Stimulated activated naive CD8-positive, alpha-beta T cell treated with anti-CD3 and anti-CD28 coated beads, Interleukin-15, Interleukin-2, amounts not matched to agents 100 U/mL and 50 U/mL, for 24 hours (primary cell): ENCODE results near the gene TRMT11.
"Not testable (repeated sequence)": the region's sequence is repeated elsewhere in the genome, so short reads cannot be mapped to it uniquely, and the experiment has no call there.

Source experiments
- ATAC-seq: fragments of 150-1000 bp; cut with Tn5 transposase; one replicate; pipeline ENCODE4 v1.10.0; 2021
- DNase-seq: peaks from one replicate; pipeline ENCODE4 v3.0.0; 2021

The TRMT11 gene

DNA sequence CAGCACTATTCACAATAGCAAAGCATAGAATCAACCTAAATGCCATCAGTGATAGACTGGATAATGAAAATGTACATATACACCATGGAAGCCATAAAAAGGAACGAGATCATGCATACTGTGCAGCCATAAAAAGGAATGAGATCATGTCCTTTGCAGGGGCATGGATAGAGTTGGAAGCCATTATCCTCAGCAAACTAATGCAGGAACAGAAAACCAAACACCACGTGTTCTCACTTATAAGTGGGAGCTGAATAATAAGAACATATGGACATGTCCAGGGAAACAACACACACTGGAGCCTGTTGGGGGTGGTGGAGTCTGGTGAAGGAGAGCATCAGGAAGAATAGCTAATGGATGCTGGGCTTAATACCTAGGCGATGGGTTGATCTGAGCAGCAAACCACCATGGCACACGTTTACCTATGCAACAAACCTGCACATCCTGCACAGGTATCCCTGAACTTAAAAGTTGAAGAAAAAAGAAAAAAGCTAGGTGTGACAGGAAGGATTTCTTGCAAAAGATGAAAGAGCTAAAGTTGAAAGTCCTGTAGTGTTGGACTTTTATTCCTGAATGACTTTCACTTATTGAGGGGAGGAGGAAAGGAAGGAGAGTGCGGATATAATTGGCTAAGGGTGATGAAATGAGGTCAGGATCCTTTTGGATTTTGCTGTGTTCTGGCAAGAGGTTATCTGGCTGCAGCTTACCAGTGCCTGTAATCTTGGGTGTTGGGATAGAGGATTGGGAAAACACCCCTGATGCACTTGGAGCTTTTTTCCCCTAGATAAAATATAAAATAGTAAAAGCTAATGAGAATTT lies 8.5 kb downstream of the TRMT11 start:
- ATAC-seq (no peak), DNase-seq (no peak)

DNA sequence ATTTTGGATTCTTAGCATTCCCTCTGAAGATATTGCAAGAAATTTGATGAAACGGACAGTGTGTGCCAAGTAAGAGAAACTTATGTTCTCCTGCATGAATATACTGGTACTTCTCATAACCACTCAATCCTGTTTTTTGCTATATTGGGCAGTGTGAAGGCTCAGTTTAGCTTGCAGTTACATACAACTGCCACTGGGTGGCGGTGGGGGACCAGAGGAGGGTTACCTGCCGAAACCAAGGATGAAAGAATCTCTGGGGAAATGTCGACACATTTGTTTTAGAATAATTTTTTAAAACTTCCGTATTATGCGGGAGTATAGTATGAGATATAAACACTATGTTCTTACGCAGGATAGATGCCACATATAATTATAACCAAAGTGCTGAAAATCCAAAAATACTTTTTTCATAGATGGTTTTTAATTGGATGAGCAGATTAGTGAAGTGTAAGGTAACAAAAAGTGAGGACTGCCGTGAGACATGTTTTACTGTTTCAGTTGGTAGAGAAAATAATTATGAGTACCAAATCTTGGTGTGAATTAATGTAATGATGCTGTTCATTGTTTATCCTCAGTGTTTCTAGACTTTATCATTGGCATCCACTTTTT lies 9.7 kb downstream of the TRMT11 start:
- ATAC-seq (peak; percentile 91), DNase-seq (peak; percentile 72)

DNA sequence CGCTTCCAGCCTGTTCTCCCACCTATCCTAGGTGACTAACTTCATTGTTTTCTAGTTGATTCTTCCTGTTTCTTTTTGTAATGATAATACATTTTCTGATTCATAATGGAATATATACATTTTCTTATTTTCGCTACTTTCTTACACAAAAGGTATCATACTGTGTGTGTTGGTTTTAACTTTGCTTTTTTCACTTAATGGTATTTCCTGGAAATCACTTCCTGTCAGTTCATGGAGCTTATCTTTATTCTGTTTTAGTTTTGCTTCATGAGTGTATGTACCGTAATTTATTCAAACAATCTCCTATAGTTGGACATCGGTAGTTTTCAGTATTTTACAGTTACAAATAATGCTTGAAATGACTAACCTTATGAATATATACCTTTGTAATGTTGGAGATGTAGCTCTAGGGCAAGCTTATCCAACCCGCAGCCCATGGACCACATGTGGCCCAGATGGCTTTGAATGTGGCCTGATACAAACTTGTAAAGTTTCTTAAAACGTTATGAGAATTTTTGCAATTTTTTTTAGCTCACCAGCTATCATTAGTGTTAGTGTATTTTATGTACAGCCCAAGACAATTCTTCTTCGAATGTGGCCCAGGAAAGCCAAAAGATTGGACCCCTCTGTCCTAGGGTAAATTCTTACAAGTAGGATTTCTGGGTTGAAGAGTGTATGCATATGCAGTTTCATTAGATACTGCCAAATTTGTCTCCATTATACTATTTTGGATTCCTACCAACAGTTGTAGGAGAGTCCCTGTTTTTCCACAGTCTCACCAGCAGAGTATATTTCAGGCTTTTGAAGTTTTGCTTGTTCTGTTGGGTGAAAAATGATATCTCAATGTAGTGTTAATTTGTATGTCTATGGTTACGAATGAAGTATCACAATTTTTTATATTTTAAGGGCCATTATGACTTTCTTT lies 16.7 kb downstream of the TRMT11 start:
- DNase-seq (no peak), ATAC-seq (no peak)

DNA sequence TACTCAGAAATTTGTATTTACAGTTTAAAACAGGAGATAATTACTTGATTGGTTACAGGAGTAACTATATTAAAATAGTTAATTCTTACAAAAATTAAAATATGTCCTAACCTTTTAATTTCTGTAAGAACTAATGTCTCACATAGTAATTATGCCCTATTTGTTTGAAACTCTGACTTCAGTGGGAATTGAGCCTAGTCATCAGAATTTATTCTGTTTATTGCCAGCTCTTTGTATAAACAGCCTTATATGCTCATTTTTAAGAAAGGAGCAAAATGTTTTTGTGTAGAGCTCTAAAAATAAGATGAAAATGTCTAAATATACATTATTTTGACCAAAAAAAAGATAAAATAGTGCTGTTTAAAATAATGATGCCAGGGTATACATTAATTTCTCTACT lies 21.5 kb downstream of the TRMT11 start:
- no peak for DNase-seq
- no peak for ATAC-seq

DNA sequence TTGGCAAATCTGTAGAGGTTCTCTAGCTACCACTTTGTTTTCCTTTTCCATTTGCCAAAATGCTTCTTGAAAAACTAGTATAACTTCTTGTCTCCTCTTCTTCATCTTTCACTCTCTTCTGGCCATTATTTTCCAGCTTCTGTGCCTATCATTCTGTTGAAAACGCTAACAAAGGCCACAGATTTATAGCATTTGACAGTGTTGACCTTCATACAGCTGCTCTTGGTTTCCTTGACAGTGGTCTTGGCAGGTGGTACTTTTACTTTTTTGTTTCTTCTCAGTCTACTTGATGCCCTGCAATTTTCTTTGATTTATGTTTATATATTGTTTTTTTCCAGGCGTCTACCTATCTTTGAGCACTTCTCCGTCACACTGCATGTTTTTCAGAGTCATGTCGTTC lies 23.7 kb downstream of the TRMT11 start:
- ATAC-seq (no peak), DNase-seq (no peak)

DNA sequence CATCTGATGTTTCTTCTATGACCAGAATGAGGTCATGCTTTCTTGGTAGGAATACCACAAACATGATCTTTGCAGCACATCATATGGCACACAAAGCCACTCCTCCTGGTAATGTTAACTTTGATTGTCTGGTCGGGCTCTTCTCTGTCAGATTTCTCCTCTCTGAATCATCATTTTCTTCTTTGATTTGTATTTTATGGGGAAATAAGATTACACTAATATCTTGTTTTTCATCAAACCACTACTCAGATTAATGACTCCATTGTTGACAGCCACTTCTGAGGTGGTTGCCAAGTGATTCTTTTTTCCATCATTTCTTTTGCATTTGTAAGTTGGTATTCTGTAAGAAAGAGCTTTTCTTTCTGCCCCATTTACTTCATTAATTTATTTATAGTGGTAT lies 29.5 kb downstream of the TRMT11 start:
- no peak for DNase-seq
- ATAC-seq: no peak

DNA sequence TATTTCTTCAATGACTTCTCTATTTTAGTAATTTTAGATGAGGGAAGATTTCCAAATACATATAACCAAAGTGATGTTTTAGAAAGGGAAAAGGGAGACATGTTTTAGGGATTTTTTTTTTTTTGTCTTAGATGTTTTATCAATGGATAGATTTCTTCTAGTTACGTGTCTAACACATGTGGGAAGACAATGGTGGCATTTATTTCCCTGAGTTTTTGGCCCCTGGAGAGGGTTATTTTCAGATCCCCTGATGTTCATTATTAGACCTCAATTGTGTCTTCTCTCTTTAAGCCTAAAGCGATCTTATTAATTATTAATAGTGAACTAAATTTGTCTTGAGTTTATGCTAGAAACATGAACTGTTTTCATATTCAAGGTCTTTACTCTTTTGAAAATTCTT lies 30.3 kb downstream of the TRMT11 start:
- no peak for ATAC-seq
- no peak for DNase-seq

DNA sequence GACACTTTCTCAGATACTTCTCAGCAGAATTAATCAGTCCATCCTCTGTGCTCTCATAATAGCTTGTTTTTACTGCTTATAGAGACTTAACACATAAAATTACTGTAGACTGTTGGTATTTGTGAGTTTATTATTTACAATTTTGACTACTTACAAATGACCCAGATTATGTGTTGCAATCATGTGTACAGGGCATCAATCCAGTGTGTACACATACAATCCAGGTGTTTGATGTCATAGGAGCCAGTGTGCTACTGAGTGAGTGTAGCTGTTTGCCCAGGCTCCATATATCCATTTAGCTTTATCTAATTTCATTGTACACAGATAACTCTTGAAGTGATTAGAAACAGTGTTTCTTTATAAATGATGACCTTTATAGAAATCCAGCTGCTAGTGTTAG lies 31.3 kb downstream of the TRMT11 start:
- no peak for DNase-seq
- ATAC-seq: no peak

DNA sequence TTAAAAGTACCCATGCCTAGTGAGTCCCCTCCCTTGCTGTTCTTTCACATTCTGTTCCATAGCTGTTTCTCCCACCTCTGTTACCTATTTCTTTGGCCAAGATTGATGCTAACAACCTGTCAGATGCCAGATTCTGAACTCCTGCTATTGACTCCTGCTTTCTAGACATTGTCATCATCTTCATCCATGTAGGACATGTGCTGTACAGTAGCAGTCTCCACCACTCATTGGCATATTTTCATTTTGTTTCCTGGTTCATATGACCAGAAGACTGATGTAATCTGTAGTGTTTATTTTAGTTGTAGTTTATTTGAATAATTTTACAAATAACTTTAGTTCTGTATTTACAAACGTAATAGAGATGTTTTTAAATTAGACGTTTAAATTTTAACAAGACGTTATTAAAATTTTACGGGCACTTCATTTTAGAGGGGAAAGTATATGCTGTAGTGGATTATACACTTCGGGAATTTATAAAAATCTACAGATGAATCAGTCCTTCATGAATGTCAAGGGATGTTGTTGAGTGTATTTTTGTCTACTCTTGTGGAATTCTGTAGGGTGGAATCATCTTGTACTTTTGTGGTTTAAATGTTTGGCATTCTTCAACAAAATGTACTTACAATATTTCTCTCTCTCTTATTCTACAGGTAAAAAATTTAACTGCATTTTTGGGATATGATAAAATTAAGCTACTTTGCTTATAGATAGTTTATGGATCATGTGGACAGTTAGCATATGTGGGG lies 34.1 kb downstream of the TRMT11 start:
- no peak for DNase-seq

DNA sequence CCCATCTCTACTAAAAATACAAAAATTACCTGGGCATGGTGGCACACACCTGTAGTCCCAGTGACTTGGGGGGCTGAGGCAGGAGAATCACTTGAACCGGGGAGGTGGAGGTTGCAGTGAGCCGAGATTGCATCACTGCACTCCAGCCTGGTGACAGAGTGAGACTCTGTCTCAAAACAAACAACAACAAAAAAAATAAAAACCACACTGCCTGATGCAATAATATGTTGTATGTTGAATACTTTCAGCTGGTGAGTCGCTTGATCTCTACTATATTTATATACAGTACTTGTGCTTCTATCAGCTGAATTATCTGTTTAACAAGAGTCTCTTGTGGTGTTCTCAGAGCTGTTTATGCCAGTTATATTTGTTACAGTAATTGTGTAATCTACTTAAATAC lies 37.1 kb downstream of the TRMT11 start:
- DNase-seq, ATAC-seq: not testable (repeated sequence)

More for the DNA sequence above, 34.1 kb downstream of the TRMT11 start:
- no peak for ATAC-seq

DNA sequence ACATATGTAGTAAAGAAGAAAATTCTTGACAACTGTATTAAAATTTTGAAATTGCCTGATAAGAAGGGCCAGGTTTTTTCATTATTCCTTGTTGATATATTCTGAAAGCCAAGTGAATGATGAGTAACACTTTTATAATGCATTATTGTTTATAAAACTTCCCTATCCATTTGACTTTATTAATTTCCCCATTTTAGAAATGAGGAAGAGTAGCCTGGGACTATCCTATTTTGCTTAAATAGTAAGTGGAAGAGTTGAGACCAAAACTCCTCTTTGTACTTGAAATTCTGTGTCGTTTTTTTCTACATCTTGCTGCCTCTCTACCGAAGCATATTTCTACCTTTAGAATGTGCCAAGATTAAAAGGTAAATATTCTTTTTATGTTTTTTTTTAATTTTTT lies 39.7 kb downstream of the TRMT11 start:
- DNase-seq: no peak
- ATAC-seq: no peak

DNA sequence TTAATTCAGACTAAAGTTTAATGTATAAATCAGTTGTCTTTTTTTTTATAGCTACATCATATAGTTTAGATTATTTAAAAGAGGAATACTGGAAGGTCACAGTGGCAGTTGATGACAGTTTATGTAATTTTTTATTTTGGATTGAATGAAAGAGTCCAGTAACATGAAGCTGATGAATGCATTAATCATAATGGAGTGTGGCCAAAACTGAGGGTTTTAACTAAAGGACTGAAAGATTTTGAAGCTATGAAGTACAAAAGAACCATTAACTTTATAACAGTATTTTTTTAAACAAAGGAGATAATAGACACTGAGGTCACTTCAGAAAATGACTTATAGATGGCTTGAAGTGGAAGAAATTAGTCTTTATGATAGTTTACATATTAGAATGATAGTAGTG lies 41.3 kb downstream of the TRMT11 start:
- DNase-seq (no peak), ATAC-seq (no peak)

DNA sequence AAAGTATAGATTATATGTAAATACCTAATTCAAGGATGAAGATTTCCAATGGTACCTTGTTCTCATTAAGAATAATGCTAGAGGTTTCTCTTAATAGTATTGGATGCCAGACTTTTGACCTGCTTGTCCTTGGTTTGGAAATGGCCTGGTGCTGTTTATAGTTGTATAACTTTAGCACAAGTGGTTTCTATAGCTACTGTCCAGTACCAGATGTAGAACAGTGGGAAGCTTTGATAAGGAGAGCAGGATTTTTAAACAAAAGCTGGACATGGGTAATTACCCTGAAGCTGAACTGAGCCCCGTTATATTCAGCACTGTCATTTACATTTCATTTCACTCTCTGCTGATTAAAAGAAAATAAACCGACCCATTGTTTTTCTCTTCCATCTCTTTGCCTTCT lies 43.7 kb downstream of the TRMT11 start:
- no peak for DNase-seq
- no peak for ATAC-seq

DNA sequence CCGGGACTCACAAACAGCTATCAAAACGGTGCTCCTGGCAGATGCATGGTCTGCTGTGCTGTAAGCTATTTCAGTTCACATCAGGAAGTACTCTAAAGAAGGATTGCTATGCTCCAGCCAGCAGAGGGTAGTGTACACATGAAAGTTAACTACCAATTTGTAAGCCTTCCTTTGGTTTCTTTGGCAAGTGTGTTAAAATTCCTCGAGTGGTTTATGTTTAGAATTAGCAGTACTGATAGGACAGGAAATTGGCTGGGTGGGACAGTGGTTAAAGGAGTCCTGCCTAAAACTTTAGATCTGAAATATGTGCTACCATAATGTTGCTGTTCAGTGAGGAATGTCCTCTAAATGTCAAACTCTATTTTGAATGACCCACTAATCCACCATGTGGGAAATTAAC lies 47.4 kb downstream of the TRMT11 start:
- no peak for DNase-seq
- ATAC-seq: peak; percentile 55

DNA sequence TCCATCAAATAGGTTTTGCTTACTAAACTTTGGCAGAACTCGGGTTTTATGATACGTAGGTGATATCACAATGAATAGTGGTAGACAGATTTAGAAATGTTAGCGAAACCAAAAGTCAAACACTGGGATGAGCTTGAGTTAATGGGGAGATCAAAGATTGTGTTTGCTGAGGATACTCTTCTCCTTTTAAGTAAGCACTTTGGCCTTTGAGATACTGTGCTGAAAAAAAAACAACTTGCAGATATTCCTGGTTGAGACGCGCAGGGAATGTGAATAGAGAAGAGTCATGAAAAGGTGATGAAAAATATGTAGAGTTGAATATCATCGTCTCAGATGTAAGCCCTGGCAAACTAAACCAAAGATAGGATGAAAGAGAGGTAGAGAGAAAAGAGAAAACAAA lies 48.3 kb downstream of the TRMT11 start:
- DNase-seq (no peak), ATAC-seq (no peak)

DNA sequence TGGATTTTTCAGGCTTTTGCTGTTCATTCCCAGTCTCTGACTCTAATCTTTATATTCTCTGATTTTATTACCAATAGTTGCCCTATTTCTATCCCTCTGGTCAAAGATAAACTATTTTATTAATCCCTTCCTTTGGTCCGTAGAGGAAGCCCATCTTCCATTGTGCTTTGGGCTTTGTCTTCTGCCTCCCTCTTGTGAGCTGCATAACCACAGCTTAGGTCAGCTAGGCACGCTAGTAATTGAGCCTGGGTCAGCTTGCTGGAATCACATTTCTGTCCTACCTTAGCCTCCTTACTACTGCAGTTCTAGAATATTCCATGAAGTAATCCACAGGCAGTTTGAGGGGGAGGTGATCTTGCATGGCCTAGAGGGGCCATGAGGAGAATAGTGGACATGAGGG lies 49.4 kb downstream of the TRMT11 start:
- ATAC-seq (no peak), DNase-seq (no peak)

DNA sequence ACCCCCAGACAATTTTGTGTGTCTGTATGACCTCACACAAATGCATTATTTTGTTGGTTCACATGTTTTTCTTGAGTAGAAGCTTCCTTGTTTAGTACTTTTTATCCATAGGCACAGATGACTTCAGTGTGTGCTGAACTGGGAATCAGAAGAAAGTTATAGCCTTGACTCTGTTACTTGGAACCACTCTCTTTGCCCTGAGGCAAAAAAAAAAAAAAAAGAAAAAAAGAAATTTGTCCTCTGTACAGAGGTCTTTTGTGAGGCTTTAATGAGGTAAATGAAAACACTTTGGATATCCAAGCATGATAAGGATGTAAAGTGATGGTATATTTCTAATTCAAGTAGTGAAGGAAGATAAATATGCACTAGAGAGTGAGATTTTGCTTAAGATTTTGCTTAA lies 51.9 kb downstream of the TRMT11 start:
- ATAC-seq (no peak), DNase-seq (no peak)

DNA sequence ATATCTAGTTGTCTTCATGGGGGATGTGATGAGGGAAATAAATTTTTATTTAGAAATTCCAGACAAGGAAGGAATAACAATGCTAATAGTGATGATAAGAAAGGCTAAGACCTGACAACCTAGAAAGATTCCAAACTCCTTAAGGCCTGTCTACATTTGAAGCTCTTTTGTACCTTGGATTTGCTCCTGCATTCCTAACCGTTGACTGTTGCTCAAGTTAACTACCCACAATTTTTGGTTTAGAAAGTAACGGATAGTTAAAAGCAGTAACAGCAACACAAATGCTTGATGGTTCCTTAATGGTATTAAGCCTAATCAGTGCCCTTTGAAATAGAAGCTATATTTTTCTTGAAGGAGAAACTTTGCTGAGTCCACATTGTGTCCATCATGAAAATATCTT lies 52.9 kb downstream of the TRMT11 start:
- DNase-seq: no peak
- no peak for ATAC-seq

DNA sequence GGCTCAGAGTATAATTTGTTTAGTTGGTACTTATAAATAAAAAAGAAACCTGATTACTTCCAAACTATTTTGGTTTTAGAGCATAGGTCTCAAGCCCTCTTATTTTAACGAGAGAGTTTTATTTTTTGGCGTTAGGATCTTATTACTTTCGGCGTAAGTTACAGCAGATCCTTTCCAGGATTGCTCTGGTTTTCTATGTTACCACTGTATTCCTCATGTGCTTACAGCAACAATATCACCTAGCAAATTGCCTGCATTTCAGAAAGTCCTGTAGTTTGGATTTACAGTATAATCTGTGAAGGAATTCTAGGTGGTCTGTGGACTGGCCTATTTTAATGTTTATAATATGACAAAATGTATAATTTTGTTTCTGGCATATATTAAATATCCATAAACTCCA lies 54.1 kb downstream of the TRMT11 start:
- DNase-seq (no peak), ATAC-seq (no peak)

DNA sequence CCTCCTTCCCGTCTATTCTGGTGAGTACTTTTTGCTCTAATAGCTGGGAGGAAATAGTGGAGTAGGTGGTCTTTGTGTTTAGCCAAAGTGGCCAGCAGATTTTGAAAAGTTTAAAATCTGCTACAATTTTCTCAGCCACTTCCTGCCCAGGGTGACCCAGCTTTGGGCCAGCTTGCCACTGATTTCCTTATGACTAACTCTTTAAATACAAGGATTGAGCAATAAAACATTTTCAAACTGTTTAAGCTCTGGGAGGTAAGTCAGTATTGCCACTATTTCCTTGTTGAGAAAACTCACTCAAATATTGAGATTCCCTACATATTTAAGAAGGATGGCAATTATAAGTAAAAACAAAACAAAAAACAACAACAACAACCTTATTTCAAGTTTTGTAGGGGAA lies 54.5 kb downstream of the TRMT11 start:
- no peak for DNase-seq
- ATAC-seq: no peak

DNA sequence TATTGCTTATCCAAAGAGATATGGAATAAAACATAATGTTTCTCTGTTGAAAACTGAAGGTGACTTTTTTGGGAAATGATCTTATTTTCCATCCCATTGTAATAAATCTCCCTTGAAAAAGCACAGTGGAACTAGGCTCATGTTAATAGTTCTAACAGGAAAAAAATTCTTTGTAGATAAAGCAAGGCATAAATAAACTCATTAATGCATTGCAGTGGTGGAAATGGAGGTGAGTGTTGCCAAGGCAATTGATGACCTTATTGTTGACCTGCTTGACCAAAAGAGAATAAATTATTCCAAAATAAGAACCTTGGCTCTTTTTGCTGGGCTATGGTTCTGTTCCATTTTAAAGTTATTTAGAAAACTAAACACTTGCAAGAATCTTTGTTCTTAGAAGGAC lies 55.2 kb downstream of the TRMT11 start:
- ATAC-seq (no peak), DNase-seq (no peak)

DNA sequence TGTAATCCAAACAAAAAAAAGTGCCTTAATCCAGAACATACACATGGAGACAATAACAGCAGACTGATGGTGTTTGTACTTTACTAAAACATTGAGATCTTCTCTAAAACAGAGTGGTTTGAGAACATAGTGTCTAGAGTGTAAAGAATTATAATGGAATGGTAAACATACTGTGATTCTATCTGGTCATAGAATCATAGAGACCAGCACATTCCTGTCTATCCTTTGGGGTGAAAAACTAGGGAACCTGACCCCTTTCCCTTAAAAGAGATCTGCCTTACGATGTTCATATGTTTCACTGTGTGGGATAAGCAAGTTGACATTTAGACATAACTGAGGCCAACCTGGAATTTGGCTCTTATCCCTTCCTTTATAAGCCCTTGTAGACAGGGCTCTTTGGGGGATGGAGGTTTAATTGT lies 55.7 kb downstream of the TRMT11 start:
- DNase-seq: no peak
- ATAC-seq: no peak
